Activated CD8-positive, alpha-beta T cell treated with anti-CD3 and anti-CD28 coated beads for 36 hours (primary cell): ENCODE measurements around the gene AK9. TPM values are rescaled to one million over a fixed set of nuclear protein-coding genes. Genes with fewer than 3 reads are reported as not detected.

ENCODE experiments used
- ATAC-seq: fragments of 200-7000 bp; cut with Tn5 transposase; one replicate; pipeline ENCODE4 v1.10.0; 2021; ENCODE audit warnings: mild to moderate bottlenecking, moderate library complexity
- CTCF ChIA-PET: fragments of 350-600 bp; sonication (Branson Sonifier 250); formaldehyde crosslinking; loops from one replicate; lab custom pipeline; 2021; ENCODE audit warnings: antibody characterized with exemption; lab: Charles Lee
- POLR2A ChIA-PET: fragments of 350-600 bp; sonication (Branson Sonifier 250); formaldehyde crosslinking; loops from one replicate; lab custom pipeline; 2021; ENCODE audit warnings: antibody characterized with exemption; lab: Charles Lee
- DNase-seq: peaks from one replicate; pipeline ENCODE4 v3.0.0-alpha.2; 2020
- H3K27ac Mint-ChIP-seq: one replicate; pipeline ENCODE4 v1.8.0; 2021; ENCODE audit warnings: mild to moderate bottlenecking, mixed read lengths
- H3K27me3 Mint-ChIP-seq: one replicate; pipeline ENCODE4 v1.8.0; 2021; ENCODE audit warnings: mixed read lengths
- H3K36me3 Mint-ChIP-seq: one replicate; pipeline ENCODE4 v1.8.0; 2021; ENCODE audit warnings: low read depth, mixed read lengths
- H3K4me1 Mint-ChIP-seq: one replicate; pipeline ENCODE4 v1.8.0; 2021; ENCODE audit warnings: low read depth, mixed read lengths
- H3K4me3 Mint-ChIP-seq: one replicate; pipeline ENCODE4 v1.8.0; 2021; ENCODE audit warnings: mild to moderate bottlenecking, moderate library complexity, mixed read lengths
- H3K9me3 Mint-ChIP-seq: one replicate; pipeline ENCODE4 v1.8.0; 2021; ENCODE audit warnings: mixed read lengths
- CTCF ChIP-seq: fragments of 200-600 bp; IDR thresholded peaks from one replicate; pipeline ENCODE4 v1.8.0; 2022; ENCODE audit warnings: antibody characterized with exemption, mild to moderate bottlenecking
- intact Hi-C: fragments of 100-400 bp; cut with micrococcal nuclease; formaldehyde crosslinking; loops from one replicate; pipeline ENCODE4 v1.10.0; 2022
- total RNA-seq, 2 experiments: library from RNA; stranded (reverse); gene quantifications; one replicate each; pipeline ENCODE4 v1.2.3, GENCODE V29; 2021

Gene AK9
- total RNA-seq, 2 experiments from 2014 or later, result 3.0 to 3.5 TPM

- ChIA-PET POLR2A (interaction anchor here (1.6 kb wide), 1 partner anchor 22 kb away, joined by 6 read pairs; the partner anchor contains the start of gene MICAL1), CTCF (interaction anchor here (1.4 kb wide), 1 partner anchor 9 kb away, joined by 4 read pairs; no protein-coding TSS in a partner anchor)
- no peak for ATAC-seq
Observed at GRCh38 chr6:109477725-109478124, 213.3 kb downstream of the AK9 start.

GRCh38 chr6:109477184-109477583, 213.8 kb downstream of the AK9 start:
- DNase-seq, result no peak
- TF ChIP-seq CTCF, result no peak
- no peak for ATAC-seq
- Mint-ChIP-seq H3K27ac (peak overlapping the region; percentile 69), H3K4me3 (peak overlapping the region; percentile 96), H3K4me1 (peaks cover 75% of the 10 kb centered on the region), H3K36me3 (peaks cover 86% of the 10 kb centered on the region), H3K9me3 (no peaks in the 10 kb centered on the region), H3K27me3 (no peaks in the 10 kb centered on the region)
- CTCF ChIA-PET, result interaction anchor here (1.1 to 1.5 kb wide), 2 partner anchors 51 to 562 kb away, joined by 3 read pairs; no protein-coding TSS in a partner anchor
- intact Hi-C loops, result no loop called here
- POLR2A ChIA-PET, result interaction anchor here (1.3 to 1.9 kb wide), 2 partner anchors 16 to 22 kb away, joined by 4 read pairs; partner anchors contain the start of gene MICAL1

More at GRCh38 chr6:109477725-109478124, 213.3 kb downstream of the AK9 start:
- peaks cover 83% of the 10 kb centered on the region for H3K36me3 Mint-ChIP-seq
- intact Hi-C loops, result no loop called here
- no peaks in the 10 kb centered on the region for H3K9me3 Mint-ChIP-seq
- H3K27me3 Mint-ChIP-seq, result no peaks in the 10 kb centered on the region
- H3K4me1 Mint-ChIP-seq, result peaks cover 69% of the 10 kb centered on the region
- TF ChIP-seq CTCF, result no peak
- peak overlapping the region; percentile 69 for H3K27ac Mint-ChIP-seq
- peak overlapping the region; percentile 96 for H3K4me3 Mint-ChIP-seq
- DNase-seq, result no peak

- H3K36me3 Mint-ChIP-seq, result peaks cover 84% of the 10 kb centered on the region
- no peak overlapping the region for H3K4me3 Mint-ChIP-seq
- H3K4me1 Mint-ChIP-seq, result peaks cover 82% of the 10 kb centered on the region
- POLR2A ChIA-PET, result interaction anchor here (1.0 to 2.1 kb wide), 4 partner anchors 12 to 94 kb away, joined by 4 to 10 read pairs (median 4); partner anchors contain the start of genes CD164 and MICAL1
- TF ChIP-seq CTCF, result no peak
- no peak overlapping the region for H3K27ac Mint-ChIP-seq
- CTCF ChIA-PET, result no interaction called here
- DNase-seq (no peak), ATAC-seq (no peak)
- no peaks in the 10 kb centered on the region for H3K9me3 Mint-ChIP-seq
- intact Hi-C loops, result no loop called here
- H3K27me3 Mint-ChIP-seq, result no peaks in the 10 kb centered on the region
Observed at GRCh38 chr6:109475625-109476024, 215.4 kb downstream of the AK9 start.

- H3K4me3 Mint-ChIP-seq, result no peak overlapping the region
- H3K27ac Mint-ChIP-seq, result peak overlapping the region; percentile 76
- H3K27me3 Mint-ChIP-seq, result no peaks in the 10 kb centered on the region
- TF ChIP-seq CTCF, result no peak
- intact Hi-C loops, result no loop called here
- no peak for DNase-seq
- no peaks in the 10 kb centered on the region for H3K9me3 Mint-ChIP-seq
- peaks cover 85% of the 10 kb centered on the region for H3K36me3 Mint-ChIP-seq
- peak; percentile 17 for ATAC-seq
- ChIA-PET POLR2A (interaction anchor here (1.7 to 2.1 kb wide), 2 partner anchors 11 to 93 kb away, joined by 5 to 10 read pairs; partner anchors contain the start of gene CD164), CTCF (no interaction called here)
- H3K4me1 Mint-ChIP-seq, result peaks cover 84% of the 10 kb centered on the region
Observed at GRCh38 chr6:109474995-109475394, 216.0 kb downstream of the AK9 start.

- H3K36me3 Mint-ChIP-seq, result peaks cover 78% of the 10 kb centered on the region
- TF ChIP-seq CTCF, result no peak
- CTCF ChIA-PET, result interaction anchor here (1.0 to 2.3 kb wide), 3 partner anchors 8 to 16 kb away, joined by 3 to 10 read pairs (median 6); no protein-coding TSS in a partner anchor
- H3K4me1 Mint-ChIP-seq, result peaks cover 77% of the 10 kb centered on the region
- peak overlapping the region; percentile 53 for H3K27ac Mint-ChIP-seq
- no peak overlapping the region for H3K4me3 Mint-ChIP-seq
- DNase-seq (no peak), ATAC-seq (no peak)
- intact Hi-C loops, result no loop called here
- no peaks in the 10 kb centered on the region for H3K9me3 Mint-ChIP-seq
- POLR2A ChIA-PET, result interaction anchor here (1.0 to 1.3 kb wide), 2 partner anchors 9 to 15 kb away, joined by 4 to 6 read pairs; partner anchors contain the start of gene ZBTB24
- H3K27me3 Mint-ChIP-seq, result no peaks in the 10 kb centered on the region
Observed at GRCh38 chr6:109473120-109473519, 217.9 kb downstream of the AK9 start.
